GM19023 (cell line): Measurements from ENCODE around the gene ARMCX1.
"Not testable (repeated sequence)": the region's sequence is repeated elsewhere in the genome, so short reads cannot be mapped to it uniquely, and the experiment has no call there.

Experiments
- ATAC-seq: cut with Tn5 transposase; IDR thresholded peaks from one replicate; pipeline ENCODE4 v1.9.1; 2021; ENCODE audit warnings: mild to moderate bottlenecking, moderate library complexity; ENCODE audit not compliant: unreplicated experiment

The ARMCX1 gene

GRCh38 chrX:101550362-101550750 lies at the start of gene ARMCX1:
Gene ARMCX1 (plus strand): TSS chrX:101550547. CDS start chrX:101552931, 2,384 bp downstream.
- no peak for ATAC-seq

GRCh38 chrX:101502929-101503328 lies 47.4 kb upstream of the ARMCX1 start:
- ATAC-seq: not testable (repeated sequence)

GRCh38 chrX:101507372-101507771 lies 43.0 kb upstream of the ARMCX1 start:
- ATAC-seq: no peak

- no peak for ATAC-seq
Observed at GRCh38 chrX:101507986-101508385, 42.4 kb upstream of the ARMCX1 start.

GRCh38 chrX:101530944-101531343 lies 19.4 kb upstream of the ARMCX1 start:
- ATAC-seq: no peak

- ATAC-seq: no peak
Observed at GRCh38 chrX:101539116-101539515, 11.2 kb upstream of the ARMCX1 start.

- ATAC-seq: no peak
Observed at GRCh38 chrX:101550751-101551379, 518 bp downstream of the ARMCX1 start.

- no peak for ATAC-seq
Observed at GRCh38 chrX:101551380-101551767, 1.0 kb downstream of the ARMCX1 start.

GRCh38 chrX:101552714-101553113 lies 2.4 kb downstream of the ARMCX1 start:
- ATAC-seq: no peak

- no peak for ATAC-seq
Observed at GRCh38 chrX:101564651-101565050, 14.3 kb downstream of the ARMCX1 start.

GRCh38 chrX:101595739-101596419 lies 45.5 kb downstream of the ARMCX1 start:
- peak; percentile 96 for ATAC-seq

- ATAC-seq: not testable (repeated sequence)
Observed at GRCh38 chrX:101599592-101599991, 49.2 kb downstream of the ARMCX1 start.

- ATAC-seq: no peak
Observed at GRCh38 chrX:101602077-101602476, 51.7 kb downstream of the ARMCX1 start.
